ENCODE data around the gene BLOC1S6. TPM values are rescaled to one million over a fixed set of nuclear protein-coding genes. Genes with fewer than 3 reads are reported as not detected.

Gene BLOC1S6
- total and polyA plus RNA-seq, 2 of the 13 experiments (the other 11 are each of a cell fraction or from before 2014, with no cell fraction given), result 11.8 to 44.3 TPM

- TF ChIP-seq ZNF644 (CRISPR knock-in tag; IDR thresholded peaks at IDR 0.05; ENCODE audit: low read depth) (no peak; the same call in 1 of the 2 replicates), RBM22 (optimal IDR thresholded peaks at IDR 0.05; ENCODE audit: low read length) (no peak), ZNF614 (CRISPR knock-in tag; IDR thresholded peaks at IDR 0.05; ENCODE audit: borderline replicate concordance) (0 out of 2 replicates have a peak, but pooled peaks have one; percentile 66), ZSCAN31 (CRISPR knock-in tag; IDR thresholded peaks at IDR 0.05; ENCODE audit: low read depth) (peak; percentile 64; the same call in 1 of the 2 replicates), SIN3A (IDR thresholded peaks at IDR 0.05; ENCODE audit: borderline replicate concordance, low read depth, low read length) (peak; percentile 82; the same call in 1 of the 2 replicates), ZNF224 (CRISPR knock-in tag; IDR thresholded peaks at IDR 0.05) (peak; percentile 73; the same call in 1 of the 2 replicates), ARNT2 (CRISPR knock-in tag; IDR thresholded peaks at IDR 0.05; ENCODE audit: low read depth) (peak; percentile 93), HNF1A (IDR thresholded peaks at IDR 0.05; ENCODE audit: low read depth) (peak; percentile 24; the same call in 1 of the 2 replicates), HNF1A (CRISPR knock-in tag; IDR thresholded peaks at IDR 0.05; ENCODE audit: borderline replicate concordance) (peak; percentile 87), CEBPB (IDR thresholded peaks at IDR 0.05; ENCODE audit: borderline replicate concordance, low read depth, low read length) (no peak), RFX3 (CRISPR knock-in tag; IDR thresholded peaks at IDR 0.05) (no peak), SOX6 (IDR thresholded peaks at IDR 0.05) (no peak), SOX6 (CRISPR knock-in tag; IDR thresholded peaks at IDR 0.05) (peak; percentile 74), ZKSCAN5 (CRISPR knock-in tag; IDR thresholded peaks at IDR 0.05) (no peak), POLR2AphosphoS5 (IDR thresholded peaks at IDR 0.05; ENCODE audit: low read depth, low read length) (peak; percentile 89), SRF (IDR thresholded peaks at IDR 0.05; ENCODE audit: low read depth, low read length) (no peak), ATF7 (IDR thresholded peaks at IDR 0.05) (peak; percentile 36; the same call in 1 of the 2 replicates), ATF7 (CRISPR knock-in tag; IDR thresholded peaks at IDR 0.05) (peak; percentile 86; the same call in 1 of the 2 replicates), ZNF710 (CRISPR knock-in tag; IDR thresholded peaks at IDR 0.05; ENCODE audit: borderline replicate concordance) (no peak), ELF3 (CRISPR knock-in tag; IDR thresholded peaks at IDR 0.05) (peak; percentile 88), USF2 (IDR thresholded peaks at IDR 0.05; ENCODE audit: low read depth, low read length) (no peak), USF2 (CRISPR knock-in tag; IDR thresholded peaks at IDR 0.05; ENCODE audit: borderline replicate concordance) (no peak; the same call in 1 of the 2 replicates), NFE2L1 (CRISPR knock-in tag; IDR thresholded peaks at IDR 0.05; ENCODE audit: borderline replicate concordance) (no peak)
These were observed at the start of gene BLOC1S6 (continued) for GRCh38 chr15:45587095-45587862.

Data from HepG2 (cell line).